ENCODE measurements around the gene DDIAS.
"Not testable (repeated sequence)": the region's sequence is repeated elsewhere in the genome, so short reads cannot be mapped to it uniquely, and the experiment has no call there.

The DDIAS gene

GRCh38 chr11:82929121-82929520 is 27.6 kb downstream of the DDIAS start:
- DNase-seq: no peak

- no peak for DNase-seq
Measured at GRCh38 chr11:82930229-82930628, 28.7 kb downstream of the DDIAS start.

GRCh38 chr11:82930734-82931133 is 29.2 kb downstream of the DDIAS start:
- DNase-seq: no peak

GRCh38 chr11:82932564-82932963 is 31.0 kb downstream of the DDIAS start:
- no peak for DNase-seq

GRCh38 chr11:82936261-82936660 is 34.7 kb downstream of the DDIAS start:
- DNase-seq: no peak

GRCh38 chr11:82937554-82937953 is 36.0 kb downstream of the DDIAS start:
- no peak for DNase-seq

- no peak for DNase-seq
Measured at GRCh38 chr11:82939456-82939855, 37.9 kb downstream of the DDIAS start.

- no peak for DNase-seq
Measured at GRCh38 chr11:82942376-82942775, 40.8 kb downstream of the DDIAS start.

GRCh38 chr11:82943430-82943829 is 41.9 kb downstream of the DDIAS start:
- not testable (repeated sequence) for DNase-seq

GRCh38 chr11:82944198-82944597 is 42.7 kb downstream of the DDIAS start:
- DNase-seq: no peak

- DNase-seq: not testable (repeated sequence)
Measured at GRCh38 chr11:82945041-82945440, 43.5 kb downstream of the DDIAS start.

- DNase-seq: no peak
Measured at GRCh38 chr11:82945682-82946081, 44.1 kb downstream of the DDIAS start.

GRCh38 chr11:82949352-82949751 is 47.8 kb downstream of the DDIAS start:
- DNase-seq: no peak

- not testable (repeated sequence) for DNase-seq
Measured at GRCh38 chr11:82950502-82950901, 49.0 kb downstream of the DDIAS start.

GRCh38 chr11:82955736-82956453 is 54.4 kb downstream of the DDIAS start:
- peak; percentile 58 for DNase-seq

- no peak for DNase-seq
Measured at GRCh38 chr11:82959987-82960778, 58.6 kb downstream of the DDIAS start.

GRCh38 chr11:82960779-82961143 is 59.2 kb downstream of the DDIAS start:
- no peak for DNase-seq

- DNase-seq: not testable (repeated sequence)
Measured at GRCh38 chr11:82962021-82962420, 60.5 kb downstream of the DDIAS start.

GRCh38 chr11:82967381-82967780 is 65.8 kb downstream of the DDIAS start:
- DNase-seq: no peak

- DNase-seq: no peak
Measured at GRCh38 chr11:82969811-82970210, 68.3 kb downstream of the DDIAS start.

- DNase-seq: not testable (repeated sequence)
Measured at GRCh38 chr11:82970507-82971083, 69.1 kb downstream of the DDIAS start.

GRCh38 chr11:82971519-82971946 is 70.0 kb downstream of the DDIAS start:
- DNase-seq: peak; percentile 39

- DNase-seq: no peak
Measured at GRCh38 chr11:82972103-82972502, 70.6 kb downstream of the DDIAS start.

- no peak for DNase-seq
Measured at GRCh38 chr11:82974135-82974534, 72.6 kb downstream of the DDIAS start.

All from activated naive CD4-positive, alpha-beta T cell treated with Interleukin-2 at 50 U/mL for 16 hours (primary cell).